GM12878 (cell line): ENCODE results near the gene MAGEA9. TPM values are rescaled to one million over a fixed set of nuclear protein-coding genes. Genes with fewer than 3 reads are reported as not detected.
A peak's percentile ranks its signal among the peaks of the same experiment; 100 is the strongest.

Source experiments
- ATAC-seq: fragments of 200-7000 bp; cut with Tn5 transposase; 3 replicates; pipeline ENCODE4 v1.9.1; 2020; ENCODE audit warnings: mild to moderate bottlenecking, moderate library complexity
- BruUV-seq: library from RNA; stranded (reverse); fragments of 400-500 nt; replicated peaks from 2 replicates; lab custom pipeline; 2021; lab: Mats Ljungman, UMichigan
- CTCF ChIA-PET: fragments of 300-600 bp; sonication (Branson Sonifier 250); formaldehyde crosslinking; extraction: SDS; loops from one replicate; lab custom pipeline; 2021; ENCODE audit warnings: inconsistent platforms; lab: Yijun Ruan, JAX
- POLR2A ChIA-PET: fragments of 350-600 bp; formaldehyde crosslinking; extraction: SDS; loops from one replicate; lab custom pipeline; 2021; ENCODE audit warnings: inconsistent platforms; lab: Charles Lee
- RAD21 ChIA-PET: fragments of 300-600 bp; sonication (Branson Sonifier 250); formaldehyde crosslinking; loops from one replicate; lab custom pipeline; 2023; ENCODE audit warnings: antibody characterized with exemption; ENCODE audit not compliant: unreplicated experiment; lab: Charles Lee
- SMC1A ChIA-PET: fragments of 300-600 bp; sonication (Branson Sonifier 250); formaldehyde crosslinking; loops from one replicate; lab custom pipeline; 2023; ENCODE audit not compliant: unreplicated experiment, uncharacterized antibody; lab: Charles Lee
- DNase-seq: peaks from one replicate; pipeline ENCODE4 v3.0.0-alpha.2; 2011; ENCODE audit warnings: low read depth, low spot score
- FAIRE-seq: peaks from 3 replicates; lab custom pipeline; 2011; peaks lifted over from hg19 to GRCh38; lab: Jason Lieb, UNC
- H2AFZ ChIP-seq: 2 replicates; pipeline ENCODE4 v1.6.0; 2011; ENCODE audit warnings: low read depth, low read length, control low read depth; ENCODE audit not compliant: control insufficient read depth
- H3K27ac ChIP-seq: 2 replicates; pipeline ENCODE4 v1.5.1; 2011; ENCODE audit warnings: control low read depth; ENCODE audit not compliant: control insufficient read depth, insufficient read depth
- H3K27me3 ChIP-seq, 2 experiments: replicated peaks in 1 of 2; 2 replicates each; pipeline versions ENCODE4 v1.6.0 to v1.6.1; 2011; ENCODE audit warnings: low read length in 1 of 2; ENCODE audit not compliant: control insufficient read depth in 2 of 2, insufficient read depth in 2 of 2
- H3K36me3 ChIP-seq, 2 experiments: 2 replicates each; pipeline ENCODE4 v1.5.1; 2011; ENCODE audit warnings: low read length in 1 of 2; ENCODE audit not compliant: control insufficient read depth in 2 of 2, insufficient read depth in 2 of 2
- H3K4me1 ChIP-seq: 2 replicates; pipeline ENCODE4 v1.6.1; 2011; ENCODE audit warnings: mild to moderate bottlenecking, low read length, moderate library complexity, mixed read lengths; ENCODE audit not compliant: control insufficient read depth, insufficient read depth
- H3K4me2 ChIP-seq: 2 replicates; pipeline ENCODE4 v1.6.0; 2011; ENCODE audit warnings: control low read depth; ENCODE audit not compliant: control insufficient read depth, insufficient read depth
- H3K4me3 ChIP-seq: fragments of 200-600 bp; sonication (generic); 2 replicates; pipeline ENCODE4 v1.5.1; 2016
- H3K79me2 ChIP-seq: 2 replicates; pipeline ENCODE4 v1.6.0; 2011; ENCODE audit warnings: low read length; ENCODE audit not compliant: control insufficient read depth, insufficient read depth
- H3K9ac ChIP-seq: 2 replicates; pipeline ENCODE4 v1.8.0; 2011; ENCODE audit warnings: low read length, control low read depth, mixed read lengths; ENCODE audit not compliant: control insufficient read depth, insufficient read depth
- H3K9me3 ChIP-seq: replicated peaks from 3 replicates; pipeline ENCODE4 v1.5.1; 2011; ENCODE audit warnings: mild to moderate bottlenecking, low read length; ENCODE audit not compliant: control insufficient read depth, insufficient read depth
- H4K20me1 ChIP-seq: 2 replicates; pipeline ENCODE4 v1.6.0; 2011; ENCODE audit not compliant: control insufficient read depth, insufficient read depth
- ATF7 ChIP-seq: fragments of 450-650 bp; IDR thresholded peaks from 2 replicates; pipeline ENCODE4 v1.6.1; 2016; ENCODE audit warnings: low read depth, mild to moderate bottlenecking
- BCL11A ChIP-seq: IDR thresholded peaks from 2 replicates; pipeline ENCODE4 v1.6.1; 2011; ENCODE audit warnings: low read depth, low read length
- E4F1 ChIP-seq: fragments of 450-650 bp; IDR thresholded peaks from 2 replicates; pipeline ENCODE4 v1.6.1; 2018; ENCODE audit warnings: borderline replicate concordance, mild to moderate bottlenecking; ENCODE audit not compliant: partially characterized antibody
- ETV6 ChIP-seq, 2 experiments: fragments of 450-650 bp in 1 of 2; IDR thresholded peaks in 1 of 2; conservative IDR thresholded peaks in 1 of 2; 2 replicates each; pipeline ENCODE4 v1.6.1; 2014; ENCODE audit warnings: antibody characterized with exemption in 1 of 2, borderline replicate concordance in 1 of 2, low read depth in 1 of 2, mild to moderate bottlenecking in 1 of 2, moderate library complexity in 1 of 2
- HDGF ChIP-seq: fragments of 450-650 bp; IDR thresholded peaks from 2 replicates; pipeline ENCODE4 v1.6.1; 2016; ENCODE audit warnings: antibody characterized with exemption
- IKZF2 ChIP-seq, 2 experiments: fragments of 450-650 bp; IDR thresholded peaks; 2 replicates each; pipeline ENCODE4 v1.6.1; 2017; ENCODE audit warnings: mild to moderate bottlenecking in 2 of 2, moderate library complexity in 2 of 2
- MTA2 ChIP-seq: fragments of 450-650 bp; IDR thresholded peaks from 2 replicates; pipeline ENCODE4 v1.6.1; 2016; ENCODE audit warnings: low read depth, mild to moderate bottlenecking, moderate library complexity
- NBN ChIP-seq: fragments of 450-650 bp; IDR thresholded peaks from 2 replicates; pipeline ENCODE4 v1.6.1; 2016
- NFYB ChIP-seq: IDR thresholded peaks from 2 replicates; pipeline ENCODE4 v1.6.1; 2011; ENCODE audit warnings: low read depth, mild to moderate bottlenecking, low read length, improper control_type of control experiment, moderate library complexity; ENCODE audit not compliant: insufficient read depth
- WGBS: methylation state at CpG from one replicate; pipeline ENCODE4 v1.1.6; 2016; ENCODE audit warnings: low lambda C conversion rate; ENCODE audit not compliant: insufficient replicate concordance, insufficient coverage; ENCODE audit errors: missing lambda C conversion rate; 5-methylcytosine and 5-hydroxymethylcytosine counted together
- in situ Hi-C: fragments of 300-500 bp; cut with MboI; formaldehyde crosslinking; loops from 9 replicates; pipeline ENCODE4 v1.14.3; 2018; ENCODE audit warnings: mixed read lengths
- intact Hi-C: fragments of 100-400 bp; cut with micrococcal nuclease; formaldehyde crosslinking; loops from one replicate; pipeline ENCODE4 v1.14.2; 2022; ENCODE audit not compliant: unreplicated experiment
- polyA plus RNA-seq, 11 experiments: library from polyadenylated mRNA; depleted of rRNA in 4 of 11; unstranded in 6 of 11; stranded (reverse) in 5 of 11; fragments of >200 nt; fragmentation: Nextera tagmentation in 4 of 11; fragmentation: Illumina TruSeq in 1 of 11; extraction: Ambion mirVana in 4 of 11; extraction: Trizol in 1 of 11; gene quantifications; 1 replicate in 1 of 11; 2 replicates in 10 of 11; pipeline versions ENCODE4 v1.2.1 to v1.2.3, GENCODE V29; 2011 to 2016; ENCODE audit warnings: inconsistent platforms in 2 of 11, missing spikeins in 2 of 11, low read depth in 1 of 11
- total RNA-seq, 4 experiments: library from RNA; depleted of rRNA in 3 of 4; stranded (reverse); fragments of >200 nt in 3 of 4; fragmentation: Illumina TruSeq in 1 of 4; extraction: Trizol in 1 of 4; gene quantifications; 2 replicates each; pipeline versions ENCODE4 v1.2.1 to v1.2.3, GENCODE V29; 2013 to 2021

Gene MAGEA9
- total and polyA plus RNA-seq, 10 of the 15 experiments (the other 5 are each of a cell fraction or from before 2014, with no cell fraction given): not detected

- no peaks in the 10 kb centered on the region for H3K9me3 ChIP-seq
- BruUV-seq: no TSS peak
- ChIA-PET POLR2A (interaction anchor here (0.6 to 0.7 kb wide), 2 partner anchors 23 to 28 kb away, joined by 3 read pairs; no protein-coding TSS in a partner anchor), CTCF (interaction anchor here (1.0 to 2.2 kb wide), 3 partner anchors 24 to 89 kb away, joined by 3 to 6 read pairs (median 4); no protein-coding TSS in a partner anchor), SMC1A (interaction anchor here (1.2 to 1.4 kb wide), 4 partner anchors 12 to 29 kb away, joined by 3 to 6 read pairs (median 4); no protein-coding TSS in a partner anchor)
- DNase-seq (no peak), FAIRE-seq (no peak), ATAC-seq (no peak)
- H3K79me2 ChIP-seq: no peaks in the 10 kb centered on the region
- no peak overlapping the region for H3K4me3 ChIP-seq
- H4K20me1 ChIP-seq: no peaks in the 10 kb centered on the region
- in situ Hi-C loops: no loop called here
- no peaks in the 10 kb centered on the region for H3K4me1 ChIP-seq
- no peaks in the 10 kb centered on the region for H3K27me3 ChIP-seq
- H3K36me3 ChIP-seq: no peaks in the 10 kb centered on the region
- WGBS: 0% methylated on average over 1 of the region's 1 CpG
- TF ChIP-seq MTA2: peak; percentile 41
- peak; percentile 39; the same call in 1 of the 2 replicates for TF ChIP-seq ATF7
- no peak for TF ChIP-seq NFYB
- no peak for TF ChIP-seq E4F1
- TF ChIP-seq BCL11A: no peak
- peak; percentile 45; the same call in 1 of the 2 replicates for TF ChIP-seq NBN
- peak; percentile 74; the same call in 1 of the 2 replicates for TF ChIP-seq HDGF
- TF ChIP-seq IKZF2 (IDR thresholded peaks at IDR 0.05): peak; percentile 26 to 49; a peak in 2 of 4 replicates
- TF ChIP-seq ETV6 (conservative IDR thresholded peaks at IDR 0.05 in 1 of 2, IDR thresholded peaks at IDR 0.05 in 1 of 2; ENCODE audit: borderline replicate concordance in 1 of 2, low read depth in 1 of 2): peak in 1 of 2 experiments; percentile 88; a peak in 2 of 4 replicates
- TF ChIP-seq, all 136 proteins: peak for 6
- no peak overlapping the region for H2AFZ ChIP-seq
- H3K9ac ChIP-seq: no peak overlapping the region
- H3K27ac ChIP-seq: no peak overlapping the region
- intact Hi-C loops: loop anchor here (5.0 to 10.0 kb wide), 2 partner anchors 195 to 292 kb away; partner anchors contain the start of gene TMEM185A
- RAD21 ChIA-PET: interaction anchor here (0.7 to 1.0 kb wide), 4 partner anchors 19 to 786 kb away, joined by 3 to 4 read pairs (median 4); no protein-coding TSS in a partner anchor
- H3K4me2 ChIP-seq: no peak overlapping the region
These were observed 45.5 kb downstream of the MAGEA9 start for GRCh38 chrX:149827254-149827653.
